ENCODE results near the gene POMGNT1. TPM values are rescaled to one million over a fixed set of nuclear protein-coding genes. Genes with fewer than 3 reads are reported as not detected.

POMGNT1 gene
- total and polyA plus RNA-seq, 2 donors (not counting 3 experiments of a cell fraction or from before 2014, with no cell fraction given) = 64.4 to 67.5 TPM

DNA sequence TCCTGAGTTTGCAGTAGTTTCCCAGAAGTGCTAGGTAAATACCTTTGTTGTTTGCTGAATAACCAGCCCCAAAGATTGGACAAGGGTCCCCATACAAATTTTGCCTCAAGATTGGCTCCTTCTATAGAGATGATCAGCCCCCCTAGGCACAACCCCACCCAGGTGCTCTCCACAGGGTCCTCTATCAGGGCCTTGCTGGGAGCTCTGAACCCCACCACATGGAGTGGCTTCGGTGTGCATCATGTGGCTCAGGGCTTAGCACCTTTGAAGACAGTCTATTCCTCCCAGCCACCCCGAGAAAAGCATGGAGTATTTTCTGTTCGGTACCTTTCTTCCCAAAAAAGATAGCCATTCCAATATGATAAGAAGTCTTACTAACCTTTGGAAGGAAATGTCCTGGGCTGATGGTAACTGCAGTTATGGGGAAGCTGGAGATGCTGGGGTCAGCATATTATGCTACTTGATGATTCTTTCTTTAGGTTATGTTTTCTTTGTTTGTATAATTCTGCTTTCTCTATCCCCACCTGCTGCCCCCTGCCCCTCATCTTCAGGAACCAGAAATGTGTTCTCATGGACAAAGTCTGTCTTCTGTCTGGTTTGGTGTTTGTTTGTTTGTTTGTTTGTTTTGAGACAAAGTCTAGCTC is 28.3 kb downstream of the POMGNT1 start:
- no peak overlapping the region for H3K4me2 ChIP-seq (ENCODE audit: insufficient read depth, low read length)
- no peak for TF ChIP-seq GATA2 (IDR thresholded peaks at IDR 0.05; ENCODE audit: insufficient read depth, insufficient read length, low read depth, low read length)
- peaks cover 11% of the 10 kb centered on the region for H3K4me1 ChIP-seq (ENCODE audit: control insufficient read depth, extremely low read depth, insufficient read depth, low read length)
- ChIA-PET POLR2A (no interaction called here), CTCF (interaction anchor here (1.1 to 2.8 kb wide), 3 partner anchors 9 to 131 kb away, joined by 3 to 15 read pairs (median 5); no protein-coding TSS in a partner anchor)
- no peaks in the 10 kb centered on the region for H3K36me3 ChIP-seq (ENCODE audit: control insufficient read depth in 2 of 2, extremely low read depth in 1 of 2, insufficient read depth in 2 of 2, low read length in 2 of 2)
- FAIRE-seq = no peak
- H3K9ac ChIP-seq (replicated peaks; ENCODE audit: extremely low read depth, insufficient read depth, low read length) = no peak overlapping the region
- H3K27me3 ChIP-seq (ENCODE audit: control insufficient read depth in 2 of 2, insufficient read depth in 2 of 2, low read length in 2 of 2) = peaks cover 0 to 7% of the 10 kb centered on the region in 2 experiments
- H3K79me2 ChIP-seq (ENCODE audit: control insufficient read depth, insufficient read depth, low read length) = no peaks in the 10 kb centered on the region
- BruUV-seq (replicated peaks) = no TSS peak
- no peak overlapping the region for H3K27ac ChIP-seq (ENCODE audit: insufficient read depth, low read depth, low read length)
- dilution Hi-C loops (cut with MboI; ENCODE audit: extremely low pct_ligation_motif_present, low sequenced_read_pairs) (no loop called here), intact Hi-C loops (cut with micrococcal nuclease) (no loop called here)
- H4K20me1 ChIP-seq (replicated peaks; ENCODE audit: control insufficient read depth, extremely low read depth, insufficient read depth, low read length) = no peaks in the 10 kb centered on the region
- no peaks in the 10 kb centered on the region for H3K9me3 ChIP-seq (replicated peaks; ENCODE audit: control insufficient read depth, insufficient read depth, low read length)
- H3K9me1 ChIP-seq (replicated peaks; ENCODE audit: control insufficient read depth, extremely low read depth, insufficient read depth, low read length) = no peaks in the 10 kb centered on the region
- H2AFZ ChIP-seq (ENCODE audit: low read depth, low read length) = no peak overlapping the region
- DNase-seq (ENCODE audit: low read depth, low spot score) = no peak
- no peak overlapping the region for H3K4me3 ChIP-seq (replicated peaks in 1 of 3; ENCODE audit: insufficient read depth in 1 of 3, low read depth in 1 of 3, low read length in 3 of 3)

DNA sequence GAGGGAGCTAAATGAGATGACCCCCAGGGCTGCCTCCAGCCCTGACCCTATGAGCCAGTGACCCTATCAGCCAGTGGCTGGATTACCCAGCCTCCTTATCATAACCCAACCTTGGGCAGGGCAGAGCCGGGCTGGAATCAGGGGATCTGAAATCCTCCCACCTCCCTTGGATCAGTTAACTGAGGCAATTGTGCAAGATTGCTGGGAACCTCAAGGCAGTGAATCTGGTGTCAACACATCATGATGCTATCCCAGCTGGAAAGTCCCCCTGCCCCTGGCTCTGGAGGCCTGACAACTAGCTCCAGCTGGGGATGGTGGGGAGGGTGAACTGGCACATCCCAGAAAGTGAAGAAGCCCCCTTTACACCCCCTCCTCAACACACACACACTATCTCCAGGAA is 29.8 kb downstream of the POMGNT1 start:
- no peaks in the 10 kb centered on the region for H3K79me2 ChIP-seq (ENCODE audit: control insufficient read depth, insufficient read depth, low read length)
- no peak overlapping the region for H2AFZ ChIP-seq (ENCODE audit: low read depth, low read length)
- H4K20me1 ChIP-seq (replicated peaks; ENCODE audit: control insufficient read depth, extremely low read depth, insufficient read depth, low read length) = no peaks in the 10 kb centered on the region
- dilution Hi-C loops (cut with MboI; ENCODE audit: extremely low pct_ligation_motif_present, low sequenced_read_pairs) (no loop called here), intact Hi-C loops (cut with micrococcal nuclease) (no loop called here)
- peaks cover 11% of the 10 kb centered on the region for H3K4me1 ChIP-seq (ENCODE audit: control insufficient read depth, extremely low read depth, insufficient read depth, low read length)
- ChIA-PET CTCF (interaction anchor here (1.2 to 2.8 kb wide), 5 partner anchors 9 to 129 kb away, joined by 3 to 8 read pairs (median 4); no protein-coding TSS in a partner anchor), POLR2A (interaction anchor here (0.6 kb wide), 1 partner anchor 22 kb away, joined by 7 read pairs; no protein-coding TSS in a partner anchor)
- no peak overlapping the region for H3K4me3 ChIP-seq (replicated peaks in 1 of 3; ENCODE audit: insufficient read depth in 1 of 3, low read depth in 1 of 3, low read length in 3 of 3)
- no peak for FAIRE-seq
- no peak overlapping the region for H3K4me2 ChIP-seq (ENCODE audit: insufficient read depth, low read length)
- H3K9ac ChIP-seq (replicated peaks; ENCODE audit: extremely low read depth, insufficient read depth, low read length) = no peak overlapping the region
- peaks cover 0 to 15% of the 10 kb centered on the region in 2 experiments for H3K27me3 ChIP-seq (ENCODE audit: control insufficient read depth in 2 of 2, insufficient read depth in 2 of 2, low read length in 2 of 2)
- DNase-seq (ENCODE audit: low read depth, low spot score) = no peak
- TF ChIP-seq, protein P1, sequence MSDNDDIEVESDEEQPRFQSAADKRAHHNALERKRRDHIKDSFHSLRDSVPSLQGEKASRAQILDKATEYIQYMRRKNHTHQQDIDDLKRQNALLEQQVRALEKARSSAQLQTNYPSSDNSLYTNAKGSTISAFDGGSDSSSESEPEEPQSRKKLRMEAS (IDR thresholded peaks at IDR 0.05; ENCODE audit: insufficient read depth, insufficient read length) = no peak
- TF ChIP-seq POLR2AphosphoS5 (IDR thresholded peaks at IDR 0.05; ENCODE audit: insufficient read depth, low read depth, low read length) = no peak
- no peak for TF ChIP-seq MYC (IDR thresholded peaks at IDR 0.05; ENCODE audit: low read depth, low read length)
- no peak for TF ChIP-seq GATA2 (IDR thresholded peaks at IDR 0.05; ENCODE audit: insufficient read depth, insufficient read length, low read depth, low read length)
- TF ChIP-seq JUN (IDR thresholded peaks at IDR 0.05; ENCODE audit: borderline replicate concordance, insufficient read depth, insufficient read length, low read depth) = no peak
- TF ChIP-seq, protein P2, sequence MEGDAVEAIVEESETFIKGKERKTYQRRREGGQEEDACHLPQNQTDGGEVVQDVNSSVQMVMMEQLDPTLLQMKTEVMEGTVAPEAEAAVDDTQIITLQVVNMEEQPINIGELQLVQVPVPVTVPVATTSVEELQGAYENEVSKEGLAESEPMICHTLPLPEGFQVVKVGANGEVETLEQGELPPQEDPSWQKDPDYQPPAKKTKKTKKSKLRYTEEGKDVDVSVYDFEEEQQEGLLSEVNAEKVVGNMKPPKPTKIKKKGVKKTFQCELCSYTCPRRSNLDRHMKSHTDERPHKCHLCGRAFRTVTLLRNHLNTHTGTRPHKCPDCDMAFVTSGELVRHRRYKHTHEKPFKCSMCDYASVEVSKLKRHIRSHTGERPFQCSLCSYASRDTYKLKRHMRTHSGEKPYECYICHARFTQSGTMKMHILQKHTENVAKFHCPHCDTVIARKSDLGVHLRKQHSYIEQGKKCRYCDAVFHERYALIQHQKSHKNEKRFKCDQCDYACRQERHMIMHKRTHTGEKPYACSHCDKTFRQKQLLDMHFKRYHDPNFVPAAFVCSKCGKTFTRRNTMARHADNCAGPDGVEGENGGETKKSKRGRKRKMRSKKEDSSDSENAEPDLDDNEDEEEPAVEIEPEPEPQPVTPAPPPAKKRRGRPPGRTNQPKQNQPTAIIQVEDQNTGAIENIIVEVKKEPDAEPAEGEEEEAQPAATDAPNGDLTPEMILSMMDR (IDR thresholded peaks at IDR 0.05; ENCODE audit: extremely low read depth in 1 of 2, insufficient read depth in 1 of 2, low read depth in 1 of 2, low read length in 2 of 2) = no peak
- no peak for TF ChIP-seq POLR2A (IDR thresholded peaks at IDR 0.05; ENCODE audit: low read depth, low read length)
- TF ChIP-seq EZH2 (IDR thresholded peaks at IDR 0.05; ENCODE audit: borderline replicate concordance, low read depth, low read length, severe bottlenecking) = no peak
- no peak for TF ChIP-seq FOS (IDR thresholded peaks at IDR 0.05; ENCODE audit: borderline replicate concordance, insufficient read depth, low read length)
- H3K9me1 ChIP-seq (replicated peaks; ENCODE audit: control insufficient read depth, extremely low read depth, insufficient read depth, low read length) = no peaks in the 10 kb centered on the region
- H3K36me3 ChIP-seq (ENCODE audit: control insufficient read depth in 2 of 2, extremely low read depth in 1 of 2, insufficient read depth in 2 of 2, low read length in 2 of 2) = no peaks in the 10 kb centered on the region
- no TSS peak for BruUV-seq (replicated peaks)
- no peaks in the 10 kb centered on the region for H3K9me3 ChIP-seq (replicated peaks; ENCODE audit: control insufficient read depth, insufficient read depth, low read length)
- no peak overlapping the region for H3K27ac ChIP-seq (ENCODE audit: insufficient read depth, low read depth, low read length)
